MCF 10A (cell line): ENCODE measurements around the gene CPNE9. TPM values are rescaled to one million over a fixed set of nuclear protein-coding genes. Genes with fewer than 3 reads are reported as not detected.

Experiments used
- BruUV-seq: library from RNA; stranded (reverse); fragments of 400-500 nt; replicated peaks from 2 replicates; lab custom pipeline; 2021; lab: Mats Ljungman, UMichigan
- CTCF ChIA-PET: fragments of 300-600 bp; sonication (Branson Sonifier 250); formaldehyde crosslinking; extraction: SDS; loops from one replicate; lab custom pipeline; 2021; ENCODE audit warnings: antibody characterized with exemption, inconsistent platforms; lab: Yijun Ruan, JAX
- POLR2A ChIA-PET: fragments of 300-600, 350-650 bp; sonication (Branson Sonifier 250); formaldehyde crosslinking; extraction: SDS; loops from one replicate; lab custom pipeline; 2020; ENCODE audit warnings: antibody characterized with exemption, inconsistent platforms; lab: Yijun Ruan, JAX
- DNase-seq: peaks from one replicate; pipeline ENCODE4 v3.0.0-alpha.2; 2018; ENCODE audit not compliant: unreplicated experiment
- H3K27ac Mint-ChIP-seq: one replicate; pipeline ENCODE4 v1.8.0; 2022; ENCODE audit warnings: mild to moderate bottlenecking, low read depth, mixed read lengths; ENCODE audit not compliant: unreplicated experiment
- H3K27me3 Mint-ChIP-seq: one replicate; pipeline ENCODE4 v1.8.0; 2022; ENCODE audit warnings: mixed read lengths; ENCODE audit not compliant: insufficient read depth, unreplicated experiment
- H3K36me3 Mint-ChIP-seq: one replicate; pipeline ENCODE4 v1.8.0; 2022; ENCODE audit warnings: mild to moderate bottlenecking, moderate library complexity, mixed read lengths; ENCODE audit not compliant: insufficient read depth, unreplicated experiment
- H3K4me1 Mint-ChIP-seq: one replicate; pipeline ENCODE4 v1.8.0; 2022; ENCODE audit warnings: mixed read lengths; ENCODE audit not compliant: insufficient read depth, unreplicated experiment
- H3K4me3 Mint-ChIP-seq: one replicate; pipeline ENCODE4 v1.8.0; 2022; ENCODE audit warnings: mild to moderate bottlenecking, moderate library complexity, mixed read lengths; ENCODE audit not compliant: unreplicated experiment
- H3K9me3 Mint-ChIP-seq: one replicate; pipeline ENCODE4 v1.8.0; 2022; ENCODE audit warnings: mixed read lengths; ENCODE audit not compliant: unreplicated experiment
- intact Hi-C: fragments of 100-400 bp; cut with micrococcal nuclease; formaldehyde crosslinking; loops from 2 replicates; pipeline ENCODE4 v1.14.1; 2022
- total RNA-seq: library from RNA; stranded (reverse); gene quantifications from 2 replicates; pipeline ENCODE4 v1.2.3, GENCODE V29; 2022
- TF ChIP-seq, protein P1 (sequence below): fragments of 200-600 bp; IDR thresholded peaks from one replicate; pipeline ENCODE4 v1.8.0; 2022; ENCODE audit warnings: antibody characterized with exemption, mild to moderate bottlenecking; ENCODE audit not compliant: unreplicated experiment

The CPNE9 gene
- total RNA-seq, 1 experiment from 2014 or later: not detected

DNA sequence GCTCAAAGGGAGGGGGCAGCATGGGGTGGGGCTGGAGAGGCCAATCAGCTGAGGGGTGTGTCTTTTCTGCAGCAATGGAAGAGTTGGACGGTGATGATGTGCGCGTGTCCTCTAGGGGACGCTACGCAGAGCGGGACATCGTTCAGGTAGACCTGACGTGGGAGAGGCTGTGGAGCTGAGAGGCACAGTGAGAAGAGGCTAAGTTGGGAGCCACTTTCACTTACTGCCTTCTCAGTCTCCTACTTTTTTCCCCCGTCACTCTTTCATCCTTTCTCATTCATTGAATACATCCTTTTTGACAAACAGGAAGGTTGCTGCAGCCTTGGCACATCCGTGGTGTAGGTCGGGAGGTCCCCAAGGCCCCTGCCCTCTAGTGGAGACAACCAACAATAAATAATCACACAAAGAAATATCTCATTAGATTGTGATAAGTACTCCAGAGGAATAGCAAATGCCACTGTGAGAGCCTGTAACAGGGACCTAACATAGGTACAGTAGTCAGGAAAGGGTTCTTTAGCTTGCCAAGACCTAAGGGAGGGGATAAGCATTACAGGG is 23.5 kb downstream of the CPNE9 start:
- DNase-seq: peak; percentile 34
- POLR2A ChIA-PET: no interaction called here
- H3K27me3 Mint-ChIP-seq: peaks cover 28% of the 10 kb centered on the region

DNA sequence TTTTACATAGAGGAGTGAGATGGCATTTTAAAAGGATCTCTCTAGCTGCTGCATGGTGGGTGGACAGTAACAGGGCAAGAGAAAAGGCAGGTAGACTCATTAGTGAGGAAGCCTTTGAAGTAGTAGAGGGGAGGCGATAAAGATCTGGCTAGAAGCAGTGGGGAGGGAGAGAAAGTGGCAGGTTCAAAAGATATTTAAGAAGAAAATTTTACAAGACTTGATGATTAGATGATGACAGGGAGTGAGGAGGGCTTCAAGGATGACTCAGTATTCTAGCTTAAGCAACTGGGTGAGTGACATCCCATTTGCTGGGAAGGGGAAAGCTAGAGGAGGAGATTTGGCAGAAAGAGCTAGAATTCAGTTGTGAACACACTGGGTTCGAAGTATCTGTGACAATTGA is 24.1 kb downstream of the CPNE9 start:
- BruUV-seq: no TSS peak
- Mint-ChIP-seq H3K36me3 (peaks cover 6% of the 10 kb centered on the region), H3K27me3 (peaks cover 23% of the 10 kb centered on the region), H3K4me1 (peaks cover 22% of the 10 kb centered on the region), H3K27ac (no peak overlapping the region), H3K4me3 (no peak overlapping the region), H3K9me3 (no peaks in the 10 kb centered on the region)
- TF ChIP-seq, protein P1, sequence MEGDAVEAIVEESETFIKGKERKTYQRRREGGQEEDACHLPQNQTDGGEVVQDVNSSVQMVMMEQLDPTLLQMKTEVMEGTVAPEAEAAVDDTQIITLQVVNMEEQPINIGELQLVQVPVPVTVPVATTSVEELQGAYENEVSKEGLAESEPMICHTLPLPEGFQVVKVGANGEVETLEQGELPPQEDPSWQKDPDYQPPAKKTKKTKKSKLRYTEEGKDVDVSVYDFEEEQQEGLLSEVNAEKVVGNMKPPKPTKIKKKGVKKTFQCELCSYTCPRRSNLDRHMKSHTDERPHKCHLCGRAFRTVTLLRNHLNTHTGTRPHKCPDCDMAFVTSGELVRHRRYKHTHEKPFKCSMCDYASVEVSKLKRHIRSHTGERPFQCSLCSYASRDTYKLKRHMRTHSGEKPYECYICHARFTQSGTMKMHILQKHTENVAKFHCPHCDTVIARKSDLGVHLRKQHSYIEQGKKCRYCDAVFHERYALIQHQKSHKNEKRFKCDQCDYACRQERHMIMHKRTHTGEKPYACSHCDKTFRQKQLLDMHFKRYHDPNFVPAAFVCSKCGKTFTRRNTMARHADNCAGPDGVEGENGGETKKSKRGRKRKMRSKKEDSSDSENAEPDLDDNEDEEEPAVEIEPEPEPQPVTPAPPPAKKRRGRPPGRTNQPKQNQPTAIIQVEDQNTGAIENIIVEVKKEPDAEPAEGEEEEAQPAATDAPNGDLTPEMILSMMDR: no peak
- intact Hi-C loops: no loop called here
- CTCF ChIA-PET: interaction anchor here (0.6 to 1.5 kb wide), 5 partner anchors 12 to 689 kb away, joined by 3 to 15 read pairs (median 5); partner anchors contain the start of gene OGG1
- POLR2A ChIA-PET: no interaction called here
- peak; percentile 28 for DNase-seq

More for the DNA sequence above, 23.5 kb downstream of the CPNE9 start:
- BruUV-seq: no TSS peak
- CTCF ChIA-PET: interaction anchor here (0.6 to 1.5 kb wide), 7 partner anchors 11 to 723 kb away, joined by 3 to 15 read pairs (median 5); partner anchors contain the start of gene OGG1
- Mint-ChIP-seq H3K9me3 (no peaks in the 10 kb centered on the region), H3K4me3 (no peak overlapping the region), H3K36me3 (peaks cover under 1% of the 10 kb centered on the region), H3K4me1 (peaks cover 16% of the 10 kb centered on the region), H3K27ac (no peak overlapping the region)
- TF ChIP-seq, protein P1: no peak
- intact Hi-C loops: no loop called here

DNA sequence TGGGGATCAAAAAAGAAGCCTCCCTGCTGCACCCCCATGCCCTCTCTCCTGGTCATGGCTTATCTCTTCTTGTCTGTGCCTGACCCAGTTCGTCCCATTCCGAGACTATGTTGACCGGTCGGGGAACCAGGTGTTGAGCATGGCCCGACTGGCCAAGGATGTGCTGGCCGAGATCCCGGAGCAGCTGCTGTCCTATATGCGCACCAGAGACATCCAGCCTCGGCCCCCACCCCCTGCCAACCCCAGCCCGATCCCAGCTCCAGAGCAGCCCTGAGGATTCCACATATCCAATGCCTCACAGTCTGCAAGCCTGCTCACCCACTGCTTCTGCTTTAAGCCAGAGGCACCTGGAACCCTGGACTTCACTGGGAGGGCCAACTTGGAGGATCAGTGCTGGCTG is 25.8 kb downstream of the CPNE9 start:
- Mint-ChIP-seq H3K4me1 (peaks cover 35% of the 10 kb centered on the region), H3K27ac (no peak overlapping the region), H3K27me3 (peaks cover 6% of the 10 kb centered on the region), H3K9me3 (no peaks in the 10 kb centered on the region), H3K4me3 (no peak overlapping the region), H3K36me3 (peaks cover 15% of the 10 kb centered on the region)
- no peak for DNase-seq
- CTCF ChIA-PET: interaction anchor here (0.6 to 1.6 kb wide), 4 partner anchors 14 to 72 kb away, joined by 4 to 5 read pairs (median 4); partner anchors contain the start of gene OGG1
- BruUV-seq: no TSS peak
- TF ChIP-seq, protein P1: no peak
- POLR2A ChIA-PET: interaction anchor here (2.6 kb wide), 1 partner anchor 21 kb away, joined by 41 read pairs; the partner anchor contains the start of gene OGG1
- intact Hi-C loops: no loop called here

DNA sequence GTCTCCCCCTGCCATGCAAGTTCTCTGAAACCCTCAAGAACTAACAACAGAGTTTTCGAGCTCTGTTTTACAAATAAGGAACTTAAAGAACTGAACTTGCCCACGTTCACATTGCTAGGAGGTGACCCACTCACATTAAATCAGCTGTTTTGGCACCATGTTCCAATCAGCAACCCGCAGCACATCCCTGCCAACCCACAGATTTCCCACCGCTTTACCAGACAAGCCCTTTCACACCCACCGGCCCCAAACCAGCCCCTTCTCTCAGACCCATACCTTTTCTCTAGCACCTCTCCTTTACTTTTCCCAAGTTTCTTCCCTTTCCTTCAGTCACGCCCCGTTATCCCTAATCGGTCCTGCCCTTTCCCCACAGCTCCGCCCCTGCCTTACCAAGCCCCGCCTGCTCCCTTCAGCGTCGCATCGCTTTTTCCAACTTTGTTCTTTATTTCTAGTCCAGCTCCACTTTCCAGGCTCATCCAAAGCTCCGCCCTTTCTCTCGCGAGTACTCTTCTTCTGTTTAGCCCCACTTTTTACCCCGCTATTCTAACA is 27.1 kb downstream of the CPNE9 start:
- no TSS peak for BruUV-seq
- TF ChIP-seq, protein P1: no peak
- CTCF ChIA-PET: interaction anchor here (0.6 to 2.6 kb wide), 9 partner anchors 8 to 377 kb away, joined by 3 to 12 read pairs (median 3); partner anchors contain the start of gene OGG1
- Mint-ChIP-seq H3K4me3 (peak overlapping the region; percentile 76), H3K4me1 (peaks cover 35% of the 10 kb centered on the region), H3K27ac (peak overlapping the region; percentile 98), H3K27me3 (no peaks in the 10 kb centered on the region), H3K36me3 (peaks cover 27% of the 10 kb centered on the region), H3K9me3 (no peaks in the 10 kb centered on the region)
- DNase-seq: no peak
- intact Hi-C loops: no loop called here
- POLR2A ChIA-PET: interaction anchor here (0.9 to 3.8 kb wide), 15 partner anchors 8 to 368 kb away, joined by 3 to 41 read pairs (median 4); partner anchors contain the start of genes ARPC4, MTMR14, OGG1 and TADA3
